Skin epidermis (tissue), 12 donors: ENCODE results near the gene TMEM132C.

ENCODE experiments used
- H3K27ac ChIP-seq, 21 experiments: fragments of 200-600 bp; sonication (generic) in 11 of 21; one replicate each; pipeline ENCODE4 v1.5.0; 2020; ENCODE audit warnings: mild to moderate bottlenecking in 3 of 21, inconsistent platforms in 2 of 21, moderate library complexity in 2 of 21
- H3K4me3 ChIP-seq, 7 experiments: fragments of 200-600 bp; sonication (generic) in 2 of 7; one replicate each; pipeline ENCODE4 v1.5.0; 2020; ENCODE audit warnings: inconsistent platforms in 2 of 7, mild to moderate bottlenecking in 2 of 7, moderate library complexity in 1 of 7

The TMEM132C gene

GRCh38 chr12:128276471-128276870, 9.5 kb downstream of the TMEM132C start:
- no peak overlapping the region for H3K27ac ChIP-seq

GRCh38 chr12:128286970-128287369, 20.0 kb downstream of the TMEM132C start:
- no peak overlapping the region for H3K4me3 ChIP-seq

More at GRCh38 chr12:128276471-128276870, 9.5 kb downstream of the TMEM132C start:
- H3K4me3 ChIP-seq, result no peak overlapping the region

GRCh38 chr12:128288357-128288756, 21.4 kb downstream of the TMEM132C start:
- no peak overlapping the region for H3K27ac ChIP-seq
- no peak overlapping the region for H3K4me3 ChIP-seq

More at GRCh38 chr12:128286970-128287369, 20.0 kb downstream of the TMEM132C start:
- no peak overlapping the region for H3K27ac ChIP-seq

- no peak overlapping the region for H3K27ac ChIP-seq
- H3K4me3 ChIP-seq, result no peak overlapping the region
Measured at GRCh38 chr12:128288896-128289295, 21.9 kb downstream of the TMEM132C start.

DNA sequence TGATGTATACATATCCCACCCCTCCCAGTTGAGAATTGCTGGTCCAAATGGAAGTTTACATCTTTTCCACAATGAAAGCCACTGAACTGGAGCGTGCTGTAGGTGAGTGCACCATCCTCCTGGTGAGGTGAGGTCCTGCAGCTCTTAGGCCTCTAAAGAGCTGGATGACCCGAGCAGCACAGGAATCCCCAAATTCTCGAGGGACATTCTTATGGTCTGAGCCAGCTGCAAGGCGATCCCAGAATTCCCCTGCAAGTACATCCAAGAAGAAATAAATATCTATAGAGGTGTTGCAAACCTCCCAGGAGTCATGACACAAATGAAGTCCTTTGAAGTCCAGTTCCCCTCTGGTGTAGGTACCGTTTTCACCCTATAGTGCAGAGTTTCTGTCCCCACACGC, 24.0 kb downstream of the TMEM132C start:
- Histone ChIP-seq H3K4me3 (no peak overlapping the region), H3K27ac (no peak overlapping the region)

DNA sequence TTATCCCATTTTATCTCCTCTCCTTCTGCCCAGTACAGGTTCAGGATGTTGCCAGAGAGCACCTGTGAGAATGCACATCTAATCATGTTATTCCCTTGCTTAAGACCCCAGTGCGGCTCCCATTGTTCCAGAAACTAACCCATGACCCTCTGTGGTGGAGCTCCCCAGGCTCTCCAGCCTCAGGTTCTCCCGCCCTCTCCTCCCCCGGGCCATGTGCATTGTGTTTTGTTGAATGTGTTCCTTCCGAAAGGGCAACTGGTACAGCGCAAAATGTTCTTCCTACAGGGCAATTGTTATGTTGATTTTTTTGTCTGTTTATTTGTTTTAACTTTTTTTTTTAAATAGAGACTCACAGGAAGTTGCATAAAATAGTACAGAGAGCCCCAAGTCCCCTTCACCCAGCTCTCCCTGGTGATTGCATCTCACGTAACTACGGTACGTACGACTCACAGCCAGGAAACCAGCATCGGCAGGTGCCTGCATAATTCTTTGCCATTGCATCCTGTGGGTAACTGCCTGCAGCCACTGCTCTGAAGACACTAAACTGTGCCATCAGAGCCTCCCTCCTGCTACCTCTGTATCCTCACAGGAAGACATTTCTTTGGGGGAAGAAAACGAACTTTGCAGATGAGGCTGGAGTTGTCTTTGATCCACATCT, 31.2 kb downstream of the TMEM132C start:
- no peak overlapping the region for H3K4me3 ChIP-seq
- H3K27ac ChIP-seq, result no peak overlapping the region

DNA sequence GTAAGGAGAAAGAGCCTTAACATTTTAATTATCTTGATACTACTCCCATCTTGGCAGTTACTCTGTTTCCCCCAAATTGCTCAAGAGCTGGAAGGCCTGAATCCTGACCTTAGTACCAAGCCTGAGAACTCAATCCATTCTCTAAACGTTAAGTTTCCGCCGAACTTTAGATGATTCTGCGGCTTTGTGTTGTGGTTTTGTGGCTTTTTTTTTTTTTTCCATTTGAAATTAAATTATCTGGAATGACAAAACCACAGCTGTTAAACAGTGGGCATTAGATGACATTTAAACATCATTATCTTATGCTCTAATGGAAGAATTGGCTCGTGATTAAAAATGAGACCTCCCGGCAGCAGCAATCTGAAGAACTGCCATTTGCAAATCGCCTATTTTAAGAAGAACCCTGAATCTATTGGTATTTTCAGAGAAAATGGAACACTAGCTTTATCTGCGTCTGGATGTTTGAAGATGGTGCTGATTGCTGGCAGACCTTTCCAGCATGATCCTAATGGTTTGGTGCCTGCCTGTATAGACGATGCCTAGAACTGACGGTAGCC, 38.4 kb downstream of the TMEM132C start:
- H3K4me3 ChIP-seq, result no peak overlapping the region
- no peak overlapping the region for H3K27ac ChIP-seq

DNA sequence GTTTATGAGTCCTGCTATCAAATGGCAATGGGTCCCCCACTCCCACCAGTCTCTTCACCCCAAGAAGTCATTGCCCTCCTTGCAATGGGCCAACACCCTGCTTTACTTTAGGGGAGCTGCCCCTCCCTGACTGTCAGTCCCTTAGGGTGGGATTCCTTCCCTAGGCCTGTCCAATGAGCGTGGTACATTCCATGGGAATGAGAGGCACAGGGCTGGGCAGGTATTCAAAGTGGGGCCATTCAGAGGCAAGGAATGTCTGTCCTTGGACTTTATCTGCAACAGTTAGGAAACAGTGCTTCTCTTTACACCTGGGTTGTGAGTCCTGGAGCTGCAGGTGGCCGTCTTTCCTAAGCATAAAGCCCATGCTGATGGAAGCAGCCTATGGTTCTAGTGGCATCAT, 40.8 kb downstream of the TMEM132C start:
- no peak overlapping the region for H3K27ac ChIP-seq
- H3K4me3 ChIP-seq, result no peak overlapping the region

DNA sequence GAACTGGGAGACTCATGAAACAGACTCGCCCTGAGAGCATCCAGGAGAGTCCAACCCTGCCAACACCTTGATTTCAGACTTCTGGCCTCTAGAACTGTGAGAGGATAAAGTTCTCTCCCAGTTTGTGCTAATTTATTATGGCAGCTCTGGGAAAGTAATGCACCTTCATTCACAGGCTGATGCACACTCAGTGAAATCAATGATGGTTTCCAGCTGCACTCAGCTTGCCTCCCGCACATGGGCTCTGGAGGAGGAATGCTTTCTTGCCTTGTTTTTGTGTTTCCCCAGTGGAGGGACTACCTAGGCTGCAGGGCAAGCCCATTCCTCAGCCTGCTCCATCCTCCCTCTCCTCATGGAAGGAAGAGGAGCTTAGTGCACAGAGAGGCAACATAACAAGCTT, 45.7 kb downstream of the TMEM132C start:
- Histone ChIP-seq H3K4me3 (no peak overlapping the region), H3K27ac (no peak overlapping the region)

DNA sequence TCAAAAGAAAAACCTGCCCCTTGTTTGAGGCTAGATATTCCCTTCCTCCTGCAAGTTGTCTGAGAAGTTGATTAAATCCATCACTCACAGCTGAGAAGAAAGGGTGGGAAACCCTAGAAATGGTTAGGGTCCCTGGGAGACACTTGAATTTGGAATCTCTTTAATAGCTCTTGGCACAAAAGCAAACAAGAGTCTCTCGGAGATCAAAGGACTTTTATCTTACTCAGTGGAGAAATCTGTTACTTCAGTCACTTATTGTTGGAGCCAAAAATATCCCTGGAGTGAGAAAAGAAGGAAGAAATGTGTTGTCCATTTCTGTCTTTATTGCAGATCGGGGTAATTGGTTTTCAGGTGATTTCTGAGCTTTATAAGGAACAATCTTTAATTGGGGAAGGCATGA, 47.0 kb downstream of the TMEM132C start:
- no peak overlapping the region for H3K4me3 ChIP-seq

DNA sequence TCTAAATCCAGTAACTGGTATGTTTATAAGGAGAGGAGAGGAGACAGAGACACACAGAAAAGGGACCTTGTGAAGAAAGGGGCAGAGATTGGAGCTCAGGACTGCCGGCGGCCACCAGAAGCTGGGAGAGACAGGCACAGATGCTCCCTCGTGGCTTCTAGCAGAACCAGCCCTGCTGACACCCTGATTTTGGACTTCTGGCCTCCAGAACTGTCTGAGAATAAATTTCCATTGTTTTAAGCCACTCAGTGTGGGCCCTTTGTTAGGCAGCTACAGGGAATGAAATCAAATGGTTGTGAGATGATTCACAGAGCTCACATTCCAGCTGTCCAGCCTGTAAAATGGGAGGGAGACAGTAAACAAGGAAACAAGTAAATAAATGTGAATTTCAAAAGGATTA, 47.6 kb downstream of the TMEM132C start:
- H3K4me3 ChIP-seq, result no peak overlapping the region
- no peak overlapping the region for H3K27ac ChIP-seq

More for the DNA sequence above, 47.0 kb downstream of the TMEM132C start:
- H3K27ac ChIP-seq, result no peak overlapping the region

- Histone ChIP-seq H3K27ac (no peak overlapping the region), H3K4me3 (no peak overlapping the region)
Measured at GRCh38 chr12:128316078-128316477, 49.1 kb downstream of the TMEM132C start.

DNA sequence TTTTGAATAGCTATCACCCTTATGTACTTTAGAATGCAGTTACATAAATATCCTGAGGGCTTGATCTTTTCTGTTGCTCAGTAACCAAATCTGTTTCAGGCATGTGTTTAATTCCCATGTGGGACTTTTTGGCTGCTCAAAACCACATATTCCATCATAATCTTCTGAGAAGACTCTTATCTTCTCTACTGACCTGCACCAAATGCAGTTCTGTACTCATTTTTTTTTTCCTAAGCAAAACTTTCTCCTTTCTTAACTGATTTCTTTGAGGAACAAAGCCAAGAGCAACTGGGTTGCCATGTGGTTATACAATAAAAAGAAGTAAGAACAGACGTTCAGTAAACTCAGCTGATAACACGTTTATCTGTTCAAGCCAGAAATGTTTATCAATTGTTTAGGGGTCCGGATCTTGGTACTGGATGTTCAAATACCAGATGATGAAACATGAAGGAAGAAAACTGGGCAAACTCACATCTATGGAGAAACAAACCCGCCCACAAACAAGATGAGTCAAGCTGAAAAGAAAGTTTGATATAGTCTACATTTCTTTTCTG, 50.1 kb downstream of the TMEM132C start:
- no peak overlapping the region for H3K27ac ChIP-seq
- H3K4me3 ChIP-seq, result no peak overlapping the region

GRCh38 chr12:128318341-128318740, 51.4 kb downstream of the TMEM132C start:
- Histone ChIP-seq H3K27ac (no peak overlapping the region), H3K4me3 (no peak overlapping the region)

DNA sequence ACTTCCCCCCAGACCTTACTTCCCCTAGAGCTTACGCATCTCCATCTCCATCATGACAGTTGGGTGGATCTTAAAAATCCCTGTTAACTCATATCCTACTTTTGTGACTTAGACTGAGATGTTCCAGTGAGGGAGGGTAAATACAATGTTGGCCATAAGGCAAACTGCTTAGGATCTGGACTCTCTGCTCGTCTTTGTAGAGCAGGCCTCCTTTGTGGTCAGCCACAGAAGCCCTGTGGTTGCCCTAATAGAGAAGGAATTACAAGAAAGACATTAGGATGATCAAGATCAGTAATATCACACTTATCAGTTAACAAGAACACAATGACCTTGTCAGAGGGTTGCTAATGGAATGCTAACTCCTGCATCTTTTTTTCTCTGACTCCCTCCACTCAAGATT, 52.0 kb downstream of the TMEM132C start:
- Histone ChIP-seq H3K27ac (no peak overlapping the region), H3K4me3 (no peak overlapping the region)

GRCh38 chr12:128322341-128322740, 55.4 kb downstream of the TMEM132C start:
- Histone ChIP-seq H3K27ac (no peak overlapping the region), H3K4me3 (no peak overlapping the region)

DNA sequence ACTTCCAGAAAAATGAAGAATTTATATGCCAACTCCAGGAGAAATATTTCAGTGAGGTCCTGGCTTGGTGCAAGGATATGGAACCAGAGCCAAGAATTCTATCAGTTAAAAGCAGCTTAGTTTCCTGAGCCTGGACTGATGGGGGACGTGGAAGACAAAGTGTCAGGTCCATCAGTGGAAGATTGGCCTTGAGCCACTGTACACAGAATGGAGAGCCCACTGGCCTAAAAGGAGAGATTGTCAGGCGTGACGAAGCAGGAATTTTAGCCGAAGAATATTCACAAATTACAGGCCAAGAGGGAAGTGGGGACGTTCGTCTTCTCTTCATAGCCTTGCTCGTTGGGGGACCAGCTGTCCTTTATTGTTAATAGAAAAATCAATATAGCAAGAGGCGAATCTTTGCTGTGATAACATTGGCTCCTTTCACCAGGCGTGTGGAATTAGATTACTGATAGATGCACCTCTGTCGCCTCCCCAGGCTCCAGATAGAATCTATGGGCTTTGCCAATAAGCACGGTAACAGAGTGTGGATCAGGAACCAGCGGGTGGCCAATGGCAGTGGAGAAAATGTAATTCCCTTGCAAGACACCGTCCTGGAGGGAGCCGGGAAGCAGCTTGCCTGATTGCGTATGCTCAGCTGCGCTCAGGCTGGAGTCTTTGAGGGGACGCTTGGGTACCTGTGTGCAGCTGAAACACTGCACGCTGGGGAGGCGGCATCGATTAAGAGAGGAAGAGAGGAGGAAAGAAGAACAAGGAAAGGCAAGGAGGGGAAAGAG, 56.4 kb downstream of the TMEM132C start:
- H3K4me3 ChIP-seq, result no peak overlapping the region
- H3K27ac ChIP-seq, result no peak overlapping the region

GRCh38 chr12:128325646-128326045, 58.7 kb downstream of the TMEM132C start:
- Histone ChIP-seq H3K27ac (no peak overlapping the region), H3K4me3 (no peak overlapping the region)

DNA sequence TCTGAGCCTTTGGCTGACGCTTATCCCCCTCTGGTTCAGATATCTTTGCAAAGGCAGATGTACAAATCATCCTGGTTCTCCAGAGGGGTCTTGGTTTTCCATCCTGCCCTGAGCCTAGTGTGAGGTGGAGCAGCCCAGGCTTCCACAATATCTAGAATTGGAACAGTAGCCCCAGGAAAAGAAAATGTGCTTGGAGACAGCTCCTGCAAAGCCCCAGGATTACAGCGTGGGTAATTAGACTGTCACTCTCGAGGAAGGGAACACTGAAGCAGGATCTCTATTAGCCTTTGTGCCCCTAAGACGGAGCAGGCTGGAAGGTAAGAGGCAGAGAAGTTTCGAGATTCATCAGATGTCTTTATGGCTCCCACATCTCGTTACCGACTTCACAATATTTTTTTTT, 59.4 kb downstream of the TMEM132C start:
- Histone ChIP-seq H3K27ac (no peak overlapping the region), H3K4me3 (no peak overlapping the region)

- Histone ChIP-seq H3K4me3 (no peak overlapping the region), H3K27ac (no peak overlapping the region)
Measured at GRCh38 chr12:128328961-128329360, 62.0 kb downstream of the TMEM132C start.
